Muscle layer of duodenum (tissue), 2 donors: Measurements from ENCODE around the gene FAM171A2.

Experiments used
- H3K27ac ChIP-seq: one replicate; pipeline ENCODE4 v1.7.0; 2013; ENCODE audit warnings: mild to moderate bottlenecking, low read length
- H3K27me3 ChIP-seq: one replicate; pipeline ENCODE4 v1.7.0; 2013; ENCODE audit warnings: low read depth, mild to moderate bottlenecking, control low read depth, low read length
- H3K36me3 ChIP-seq, 2 donors: one replicate each; pipeline ENCODE4 v1.7.0; 2013; ENCODE audit warnings: low read length in 2 of 2, control low read depth in 1 of 2, mild to moderate bottlenecking in 1 of 2; ENCODE audit not compliant: insufficient read depth in 2 of 2, control insufficient read depth in 1 of 2
- H3K4me1 ChIP-seq, 2 donors: one replicate each; pipeline ENCODE4 v1.7.0; 2013; ENCODE audit warnings: low read length in 2 of 2, mild to moderate bottlenecking in 2 of 2, control low read depth in 1 of 2, moderate library complexity in 1 of 2; ENCODE audit not compliant: insufficient read depth in 2 of 2, control insufficient read depth in 1 of 2
- H3K4me3 ChIP-seq, 2 donors: one replicate each; pipeline ENCODE4 v1.7.0; 2013; ENCODE audit warnings: low read length in 2 of 2, low read depth in 1 of 2, mild to moderate bottlenecking in 1 of 2
- H3K9me3 ChIP-seq, 2 donors: one replicate each; pipeline ENCODE4 v1.7.0; 2013; ENCODE audit warnings: low read length in 2 of 2, control low read depth in 1 of 2, mild to moderate bottlenecking in 1 of 2; ENCODE audit not compliant: control insufficient read depth in 1 of 2
- donor health status: healthy.

Gene FAM171A2

DNA sequence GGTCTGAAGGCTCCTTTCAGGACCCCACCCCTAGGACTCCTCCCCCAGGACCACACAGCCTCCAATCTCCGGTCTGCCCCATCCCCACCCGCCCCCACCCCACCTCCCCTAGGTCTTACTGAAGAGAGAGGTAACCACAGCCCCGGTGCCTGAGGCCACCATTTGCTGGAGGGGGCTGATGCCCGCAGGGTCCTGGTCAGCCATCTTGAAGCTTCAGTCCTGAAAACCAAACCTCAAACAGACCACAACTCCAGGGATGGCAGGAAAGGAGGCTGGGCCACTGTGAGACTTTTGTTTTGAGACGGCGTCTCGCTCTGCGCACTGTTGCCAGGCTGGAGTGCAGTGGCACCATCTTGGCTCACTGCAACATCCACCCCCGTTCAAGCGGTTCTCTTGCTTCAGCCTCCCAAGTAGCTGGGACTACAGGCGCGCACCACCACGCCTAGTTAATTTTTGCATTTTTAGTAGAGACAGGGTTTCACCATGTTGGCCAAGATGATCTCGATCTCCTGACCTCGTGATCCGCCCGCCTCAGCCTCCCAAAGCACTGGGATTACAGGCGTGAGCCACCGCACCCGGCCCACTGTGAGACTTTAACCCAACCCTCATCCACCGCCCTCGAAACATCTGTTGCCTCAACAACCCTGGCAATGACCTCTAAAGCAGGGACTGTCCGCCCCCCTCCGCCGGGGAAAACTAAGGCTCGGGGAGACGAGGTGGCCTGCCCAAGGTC is 40.1 kb downstream of the FAM171A2 start:
- Histone ChIP-seq H3K27me3 (no peaks in the 10 kb centered on the region), H3K9me3 (no peaks in the 10 kb centered on the region), H3K36me3 (peaks cover 13 to 32% of the 10 kb centered on the region in 2 donors), H3K4me1 (peaks cover 0 to 15% of the 10 kb centered on the region in 2 donors), H3K27ac (peak overlapping the region; percentile 23), H3K4me3 (peak overlapping the region; percentile 71 to 96)

DNA sequence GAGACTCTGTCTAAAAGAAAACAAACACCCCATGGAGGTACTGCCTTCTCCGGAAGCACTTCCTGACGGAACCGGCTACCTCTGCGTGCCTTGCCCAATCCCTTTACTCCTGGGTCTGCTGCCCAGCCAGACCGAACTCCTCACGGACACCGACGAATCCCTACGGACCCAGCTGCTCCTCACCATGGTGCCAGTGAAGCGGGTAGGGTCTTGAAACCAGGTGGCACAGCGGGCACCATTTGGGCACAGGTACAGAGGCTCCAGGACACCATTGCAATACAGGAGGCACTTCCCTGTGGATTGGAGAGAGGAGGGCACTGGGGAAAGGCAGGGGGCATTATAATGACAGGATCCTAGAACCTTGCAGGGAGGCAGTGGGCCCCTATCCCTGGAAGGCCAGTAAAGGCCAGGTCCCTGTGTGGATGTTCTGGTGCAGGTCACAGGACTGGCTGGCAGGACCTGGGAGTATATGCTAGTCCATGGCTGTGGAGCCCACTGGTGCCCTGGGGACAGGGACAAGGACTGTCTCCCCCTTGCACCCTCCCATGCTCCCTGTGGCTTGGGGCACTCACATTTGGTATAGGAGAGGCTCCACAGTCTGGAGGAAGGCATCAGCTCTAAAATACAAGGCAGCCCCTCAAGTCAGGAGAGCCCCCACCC is 41.3 kb downstream of the FAM171A2 start:
- H3K9me3 ChIP-seq, result no peaks in the 10 kb centered on the region
- peaks cover 13 to 32% of the 10 kb centered on the region in 2 donors for H3K36me3 ChIP-seq
- H3K4me1 ChIP-seq, result peaks cover 0 to 15% of the 10 kb centered on the region in 2 donors
- H3K4me3 ChIP-seq, result no peak overlapping the region
- H3K27me3 ChIP-seq, result peaks cover 3% of the 10 kb centered on the region
- H3K27ac ChIP-seq, result no peak overlapping the region

DNA sequence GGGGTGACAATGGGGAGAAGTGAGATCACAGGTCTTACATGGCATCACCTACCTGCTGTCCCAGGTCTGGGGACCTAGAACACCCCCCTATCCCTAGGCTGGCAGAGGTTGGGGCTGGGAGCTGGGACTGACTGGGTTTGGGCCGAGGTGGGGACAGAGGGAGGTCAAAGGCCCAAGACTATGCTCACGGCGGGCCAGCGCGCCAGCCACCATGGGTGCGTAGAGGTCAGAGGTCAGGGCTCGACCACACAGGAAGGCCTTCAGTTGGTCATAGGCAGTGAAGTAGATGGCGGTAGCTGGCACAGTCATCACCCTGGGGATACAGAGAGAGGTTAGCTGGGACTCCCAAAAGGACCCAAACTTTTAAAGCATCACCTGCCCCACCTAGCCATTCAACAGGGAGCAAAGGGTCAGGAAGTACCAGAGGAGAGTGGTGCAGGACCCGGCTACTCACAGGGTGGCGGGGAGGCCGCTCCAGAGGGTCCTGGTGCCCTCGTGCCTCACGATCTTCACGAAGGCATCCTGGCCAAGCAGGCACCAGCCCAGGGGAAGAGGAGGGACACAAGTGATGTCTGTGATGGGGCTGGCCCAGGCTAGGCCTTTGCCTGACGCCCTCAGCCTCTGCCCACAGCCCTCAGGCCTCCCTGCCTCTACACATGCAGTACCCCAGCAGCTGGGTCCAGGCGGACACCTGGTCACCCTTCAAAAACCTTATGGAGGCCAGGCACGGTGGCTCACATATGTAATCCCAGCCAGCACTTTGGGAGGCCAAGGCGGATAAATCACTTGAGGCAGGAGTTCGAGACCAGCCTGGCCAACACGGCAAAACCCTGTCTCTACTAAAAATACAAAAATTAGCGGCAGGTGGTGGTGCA is 42.2 kb downstream of the FAM171A2 start:
- Histone ChIP-seq H3K4me1 (peaks cover 0 to 12% of the 10 kb centered on the region in 2 donors), H3K4me3 (no peak overlapping the region), H3K27me3 (peaks cover 11% of the 10 kb centered on the region), H3K9me3 (no peaks in the 10 kb centered on the region), H3K36me3 (peaks cover 13 to 32% of the 10 kb centered on the region in 2 donors), H3K27ac (no peak overlapping the region)

DNA sequence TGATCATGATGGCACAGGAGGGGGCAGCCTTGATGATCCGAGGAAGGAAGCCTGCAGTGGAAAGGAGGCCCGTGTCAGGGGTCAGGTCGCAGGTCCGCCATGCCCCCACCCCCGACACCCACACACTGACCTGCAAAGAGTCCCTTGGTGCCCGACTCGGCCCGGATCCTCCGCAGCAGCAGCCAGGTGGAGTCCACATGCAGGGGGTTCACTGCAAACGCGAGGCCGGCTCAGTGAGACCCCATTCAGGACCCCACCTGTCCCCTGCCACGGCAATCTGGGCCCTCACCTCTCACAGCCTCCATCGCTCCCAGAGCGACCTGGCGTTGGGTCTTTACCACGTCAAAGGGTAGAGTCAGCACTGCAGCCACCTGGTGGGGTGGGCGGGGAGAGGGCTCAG is 43.6 kb downstream of the FAM171A2 start:
- Histone ChIP-seq H3K4me1 (peaks cover 0 to 18% of the 10 kb centered on the region in 2 donors), H3K27me3 (peaks cover 22% of the 10 kb centered on the region), H3K36me3 (peaks cover 13 to 32% of the 10 kb centered on the region in 2 donors), H3K4me3 (no peak overlapping the region), H3K27ac (no peak overlapping the region), H3K9me3 (no peaks in the 10 kb centered on the region)

DNA sequence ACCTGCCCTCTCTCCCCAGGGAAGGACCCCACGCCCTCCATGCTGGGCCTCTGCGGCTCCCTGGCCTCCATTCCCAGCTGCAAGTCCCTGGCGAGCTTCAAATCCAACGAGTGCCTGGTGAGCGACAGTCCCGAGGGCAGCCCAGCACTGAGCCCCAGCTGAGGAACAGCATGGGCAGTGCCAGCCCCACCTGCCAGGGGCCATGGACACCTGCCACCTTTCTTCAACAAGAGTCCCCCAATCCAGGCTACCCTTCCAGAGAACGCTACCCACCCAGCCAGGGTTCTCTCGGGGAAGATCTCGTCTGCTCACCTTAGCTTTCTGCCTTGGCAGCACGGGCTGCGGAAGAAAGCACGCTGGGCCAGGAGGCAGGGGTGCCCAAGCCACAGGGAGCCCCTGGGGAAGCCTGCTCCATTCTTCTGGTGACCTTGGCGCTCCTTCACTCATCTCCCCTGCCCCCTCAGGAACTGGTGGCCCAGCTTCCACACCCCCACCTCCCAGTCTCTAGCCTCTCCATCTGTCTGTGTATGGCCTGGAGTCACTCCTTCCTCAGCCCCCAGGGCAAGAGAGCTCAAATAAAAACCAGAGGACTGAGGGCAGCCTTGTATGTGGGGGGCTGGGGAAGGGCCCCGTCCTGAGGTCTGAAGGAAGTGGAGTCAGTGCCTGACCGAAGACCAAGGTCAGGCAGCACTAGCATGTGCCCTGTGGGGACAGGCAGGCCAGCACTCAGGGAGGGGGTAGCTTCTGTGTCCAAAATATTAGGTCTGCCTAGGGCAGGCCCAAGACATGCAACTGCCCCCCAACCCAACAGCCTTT is 45.4 kb downstream of the FAM171A2 start:
- Histone ChIP-seq H3K27ac (no peak overlapping the region), H3K27me3 (peaks cover 35% of the 10 kb centered on the region), H3K36me3 (peaks cover 13 to 32% of the 10 kb centered on the region in 2 donors), H3K9me3 (no peaks in the 10 kb centered on the region), H3K4me3 (no peak overlapping the region), H3K4me1 (peaks cover 0 to 13% of the 10 kb centered on the region in 2 donors)

DNA sequence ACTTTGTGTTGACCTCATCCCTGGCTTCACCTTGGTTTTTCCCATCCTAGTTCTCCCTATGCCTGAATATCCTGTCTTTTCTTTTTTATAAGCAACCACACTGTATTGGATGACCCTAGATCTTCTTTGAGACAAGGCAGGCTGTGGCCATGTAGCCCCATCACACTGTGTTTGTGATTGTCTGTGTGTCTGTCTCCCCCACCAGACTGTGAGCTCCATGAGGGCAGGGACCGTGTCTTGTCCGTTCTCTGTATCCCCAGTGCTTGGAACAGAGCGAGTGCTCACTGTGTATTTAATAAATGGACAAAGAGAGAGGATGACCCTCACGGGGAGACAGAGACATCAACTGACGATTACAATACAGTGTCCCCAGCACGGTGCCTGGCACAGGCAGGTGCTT is 46.1 kb downstream of the FAM171A2 start:
- Histone ChIP-seq H3K9me3 (no peaks in the 10 kb centered on the region), H3K4me1 (peaks cover 0 to 13% of the 10 kb centered on the region in 2 donors), H3K36me3 (peaks cover 13 to 32% of the 10 kb centered on the region in 2 donors), H3K27ac (no peak overlapping the region), H3K27me3 (peaks cover 40% of the 10 kb centered on the region), H3K4me3 (no peak overlapping the region)

DNA sequence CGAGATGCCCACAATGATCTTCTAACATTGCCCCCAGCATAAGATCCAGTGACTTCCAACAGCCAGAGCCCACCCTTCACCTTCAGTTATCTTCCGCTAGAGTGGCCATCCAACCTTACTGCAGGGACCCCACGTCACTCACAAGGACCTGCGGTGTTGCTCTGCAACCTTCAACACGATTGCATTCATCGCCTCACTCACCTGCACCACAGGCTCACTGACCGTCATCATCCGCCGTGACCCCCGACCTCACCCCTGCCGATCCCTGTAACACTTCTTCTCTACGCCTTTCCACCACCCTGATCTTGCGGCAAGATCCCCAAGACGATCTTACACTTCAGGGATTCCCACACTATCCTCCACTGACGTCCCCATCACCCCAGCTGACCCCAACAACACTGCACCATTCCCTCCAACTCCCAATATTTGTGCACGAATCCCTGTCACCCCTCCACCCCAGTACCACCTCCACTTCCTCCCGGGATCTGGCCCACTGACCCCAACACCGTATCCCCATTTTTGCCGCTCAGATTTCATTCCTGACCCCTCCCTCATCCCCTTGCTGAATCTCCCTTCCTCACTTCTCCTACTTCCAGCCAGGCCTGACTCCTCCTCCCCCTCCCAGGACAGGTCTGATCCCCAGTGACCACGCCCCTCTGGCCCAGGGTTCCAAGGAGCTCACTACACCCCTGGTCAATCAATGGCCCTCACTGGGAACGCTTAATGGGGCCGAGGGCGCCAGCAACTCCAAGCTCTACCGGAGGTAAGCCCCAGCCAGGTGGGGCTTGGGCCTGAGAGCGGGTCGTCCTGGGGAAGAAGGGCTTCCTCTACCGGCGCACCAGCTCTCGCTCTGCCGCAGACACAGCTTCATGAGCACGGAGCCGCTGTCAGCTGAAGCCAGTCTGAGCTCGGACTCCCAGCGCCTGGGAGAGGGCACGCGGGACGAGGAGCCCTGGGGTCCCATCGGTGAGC is 47.6 kb downstream of the FAM171A2 start:
- Histone ChIP-seq H3K27ac (no peak overlapping the region), H3K9me3 (no peaks in the 10 kb centered on the region), H3K4me1 (peaks cover 0 to 13% of the 10 kb centered on the region in 2 donors), H3K4me3 (no peak overlapping the region), H3K36me3 (peaks cover 11 to 20% of the 10 kb centered on the region in 2 donors), H3K27me3 (peaks cover 40% of the 10 kb centered on the region)

DNA sequence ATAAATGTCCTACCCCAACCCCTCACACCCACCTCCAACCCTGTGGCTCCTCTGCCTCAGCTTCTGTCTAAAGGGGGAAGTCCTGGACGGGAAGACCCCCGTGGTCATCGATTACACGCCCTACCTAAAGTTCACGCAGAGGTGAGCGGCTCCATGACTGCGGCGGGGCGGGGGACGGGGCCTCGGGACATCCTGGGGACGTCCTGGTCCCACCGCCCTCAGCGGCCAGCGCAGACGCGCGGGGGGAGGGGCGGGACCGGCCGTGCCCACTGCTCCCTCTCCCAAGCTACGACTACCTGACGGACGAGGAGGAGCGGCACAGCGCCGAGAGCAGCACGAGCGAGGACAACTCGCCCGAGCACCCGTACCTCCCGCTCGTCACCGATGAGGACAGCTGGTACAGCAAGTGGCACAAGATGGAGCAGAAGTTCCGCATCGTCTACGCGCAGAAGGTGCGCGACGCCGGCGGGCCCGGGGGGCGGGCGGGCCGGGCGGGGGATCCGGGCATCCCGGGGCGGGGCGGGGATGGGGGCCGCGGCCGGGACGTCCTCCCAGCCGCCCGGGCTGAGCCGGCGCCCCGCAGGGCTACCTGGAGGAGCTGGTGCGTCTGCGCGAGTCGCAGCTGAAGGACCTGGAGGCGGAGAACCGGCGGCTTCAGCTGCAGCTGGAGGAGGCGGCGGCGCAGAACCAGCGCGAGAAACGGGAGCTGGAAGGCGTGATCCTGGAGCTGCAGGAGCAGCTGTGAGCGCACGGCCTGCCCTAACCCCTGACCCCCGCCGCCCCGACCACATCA is 48.6 kb downstream of the FAM171A2 start:
- Histone ChIP-seq H3K4me3 (peak overlapping the region in 1 of 2 donors; percentile 26), H3K4me1 (peaks cover 0 to 13% of the 10 kb centered on the region in 2 donors), H3K27ac (no peak overlapping the region), H3K9me3 (no peaks in the 10 kb centered on the region), H3K36me3 (peaks cover 3 to 10% of the 10 kb centered on the region in 2 donors), H3K27me3 (peaks cover 40% of the 10 kb centered on the region)

DNA sequence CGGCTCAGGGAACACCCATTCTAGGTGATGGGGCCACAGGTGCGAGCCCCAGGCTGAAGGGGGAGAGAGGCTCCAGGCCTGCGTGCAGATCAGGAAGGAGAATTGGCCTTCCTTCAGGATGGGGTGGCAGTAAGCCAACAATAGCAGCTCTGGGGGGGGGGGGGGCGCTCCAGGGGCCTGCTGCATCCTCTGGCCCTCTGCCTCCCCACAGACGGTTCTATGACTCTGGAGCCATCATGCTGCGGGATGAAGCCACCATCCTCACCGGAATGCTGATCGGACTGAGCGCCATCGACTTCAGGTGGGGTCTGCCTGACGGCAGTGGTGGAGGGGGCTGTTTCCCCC is 49.2 kb downstream of the FAM171A2 start:
- Histone ChIP-seq H3K4me1 (peaks cover 0 to 13% of the 10 kb centered on the region in 2 donors), H3K36me3 (peaks cover 2 to 4% of the 10 kb centered on the region in 2 donors), H3K9me3 (no peaks in the 10 kb centered on the region), H3K4me3 (no peak overlapping the region), H3K27ac (no peak overlapping the region), H3K27me3 (peaks cover 40% of the 10 kb centered on the region)
